SH-SY5Y (cell line): ENCODE data around the gene OIP5.

Source experiments
- GATA2 ChIP-seq: IDR thresholded peaks from 2 replicates; pipeline ENCODE4 v1.6.1; 2011; ENCODE audit warnings: mild to moderate bottlenecking, low read depth, low read length
- GATA3 ChIP-seq: IDR thresholded peaks from 2 replicates; pipeline ENCODE4 v1.6.1; 2011; ENCODE audit warnings: low read depth, mild to moderate bottlenecking, low read length, moderate library complexity

GRCh38 chr15:41334293-41335120 lies 2.1 kb upstream of the OIP5 start:
- TF ChIP-seq GATA3 (no peak), GATA2 (no peak)
